HG03159 (cell line): ENCODE measurements around the gene JKAMP.
A peak's percentile ranks its signal among the peaks of the same experiment; 100 is the strongest.
"Not testable (repeated sequence)": the region's sequence is repeated elsewhere in the genome, so short reads cannot be mapped to it uniquely, and the experiment has no call there.

ENCODE experiments used
- ATAC-seq: cut with Tn5 transposase; IDR thresholded peaks from one replicate; pipeline ENCODE4 v1.9.1; 2021; ENCODE audit warnings: mild to moderate bottlenecking, moderate library complexity; ENCODE audit not compliant: unreplicated experiment

Gene JKAMP, protein sequence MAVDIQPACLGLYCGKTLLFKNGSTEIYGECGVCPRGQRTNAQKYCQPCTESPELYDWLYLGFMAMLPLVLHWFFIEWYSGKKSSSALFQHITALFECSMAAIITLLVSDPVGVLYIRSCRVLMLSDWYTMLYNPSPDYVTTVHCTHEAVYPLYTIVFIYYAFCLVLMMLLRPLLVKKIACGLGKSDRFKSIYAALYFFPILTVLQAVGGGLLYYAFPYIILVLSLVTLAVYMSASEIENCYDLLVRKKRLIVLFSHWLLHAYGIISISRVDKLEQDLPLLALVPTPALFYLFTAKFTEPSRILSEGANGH

DNA sequence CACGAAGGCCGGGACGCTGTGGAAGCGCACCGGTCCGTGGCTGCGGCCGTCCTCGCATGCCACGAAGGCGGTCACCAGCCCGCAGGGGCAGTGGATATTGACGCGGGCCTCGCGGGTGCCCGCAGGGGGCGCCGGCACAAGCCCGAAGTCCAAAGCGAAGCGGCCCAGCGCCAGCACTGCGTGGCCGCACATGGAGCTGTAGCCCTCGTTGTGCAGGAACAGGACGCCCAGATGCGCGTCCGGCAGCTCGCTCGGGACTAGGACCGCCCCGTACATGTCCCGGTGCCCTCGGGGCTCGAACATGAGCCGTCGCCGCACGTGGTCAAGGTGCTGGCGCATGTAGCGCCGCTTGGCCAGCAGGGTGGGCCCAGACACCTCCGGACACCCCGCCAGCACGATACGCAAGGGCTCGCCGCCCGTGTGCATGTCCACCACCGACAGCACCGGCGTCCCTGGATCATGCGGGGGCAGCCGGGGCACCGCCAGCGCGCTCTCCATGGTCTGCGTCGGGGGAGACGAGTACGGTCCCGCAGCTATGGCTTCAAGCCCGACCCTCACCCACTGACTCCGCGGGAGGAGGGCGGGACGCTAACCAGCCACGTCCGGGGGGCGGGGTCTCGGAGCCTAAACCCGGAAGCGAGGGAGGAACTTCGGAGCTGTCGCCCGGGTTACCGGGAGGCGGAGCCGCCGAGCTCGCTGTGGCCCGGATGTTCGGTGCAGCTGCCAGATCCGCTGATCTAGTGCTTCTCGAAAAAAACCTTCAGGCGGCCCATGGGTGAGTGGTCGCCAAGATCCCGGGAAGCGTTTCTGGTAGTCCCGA, at the start of gene JKAMP, which contains the start of gene L3HYPDH:
Gene JKAMP (plus strand): TSS at position 699 of the 820 bp plus-strand sequence. CDS start 73 bp downstream, at position 772.
Gene L3HYPDH (minus strand): TSS at position 590 of the 820 bp plus-strand sequence. CDS start 92 bp downstream, at position 498.
- ATAC-seq, result peak; percentile 87

DNA sequence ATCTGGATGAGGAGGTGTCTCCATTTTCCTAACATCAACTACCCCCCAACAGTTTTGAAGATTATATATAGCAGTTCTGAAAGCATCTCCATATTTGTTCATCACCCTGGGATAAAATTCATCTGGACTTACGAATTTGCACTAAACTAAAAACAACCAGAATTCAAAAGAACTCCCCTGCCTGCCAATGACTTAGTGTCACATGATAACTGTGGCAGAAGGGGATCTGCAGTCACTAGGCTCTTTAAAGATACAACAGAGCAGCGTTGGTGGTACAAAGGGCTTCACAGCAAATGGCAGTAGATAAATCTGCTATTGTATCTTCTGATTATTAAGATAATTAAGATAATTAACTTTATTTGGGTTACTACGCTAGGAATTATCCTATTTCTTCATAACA, 49.2 kb upstream of the JKAMP start:
- no peak for ATAC-seq

DNA sequence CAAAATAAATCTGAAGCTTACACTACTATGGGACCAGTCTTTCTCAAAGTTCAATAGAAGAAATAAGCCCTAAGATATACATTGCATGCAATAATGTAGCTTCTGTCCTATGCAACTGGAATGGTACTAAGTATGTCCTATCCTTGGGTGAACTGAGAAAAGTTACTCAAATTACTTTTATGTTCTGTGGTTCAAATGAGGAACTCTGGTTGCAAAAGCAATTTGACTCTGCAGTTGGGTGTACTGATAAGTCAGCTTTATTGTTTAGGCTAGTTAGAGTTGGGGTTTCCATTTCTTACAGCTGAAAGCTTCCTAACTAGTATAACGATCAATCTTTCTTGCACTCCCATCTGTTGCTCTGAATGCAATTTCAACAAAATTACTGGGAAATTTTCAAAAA, 48.3 kb upstream of the JKAMP start:
- no peak for ATAC-seq

DNA sequence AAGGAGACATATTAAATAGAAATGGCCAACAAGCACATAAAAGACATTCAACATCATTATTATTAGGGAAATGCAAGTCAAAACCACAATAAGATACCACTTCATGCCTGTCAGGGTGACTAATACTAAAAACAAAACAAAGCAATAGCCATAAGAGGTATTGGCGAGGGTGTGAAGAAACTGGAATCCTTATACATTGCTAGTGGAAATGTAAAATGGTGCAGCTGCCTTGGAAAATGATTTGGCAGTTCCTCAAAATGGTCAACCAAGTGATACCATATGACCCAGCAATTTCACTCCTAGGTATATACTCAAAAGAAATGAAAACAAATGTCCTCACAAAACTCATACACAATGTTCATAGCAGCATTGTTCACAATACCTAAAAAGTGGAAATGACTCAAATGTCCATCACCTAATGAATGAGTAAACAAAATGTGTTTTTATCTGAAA, 46.1 kb upstream of the JKAMP start:
- no peak for ATAC-seq

DNA sequence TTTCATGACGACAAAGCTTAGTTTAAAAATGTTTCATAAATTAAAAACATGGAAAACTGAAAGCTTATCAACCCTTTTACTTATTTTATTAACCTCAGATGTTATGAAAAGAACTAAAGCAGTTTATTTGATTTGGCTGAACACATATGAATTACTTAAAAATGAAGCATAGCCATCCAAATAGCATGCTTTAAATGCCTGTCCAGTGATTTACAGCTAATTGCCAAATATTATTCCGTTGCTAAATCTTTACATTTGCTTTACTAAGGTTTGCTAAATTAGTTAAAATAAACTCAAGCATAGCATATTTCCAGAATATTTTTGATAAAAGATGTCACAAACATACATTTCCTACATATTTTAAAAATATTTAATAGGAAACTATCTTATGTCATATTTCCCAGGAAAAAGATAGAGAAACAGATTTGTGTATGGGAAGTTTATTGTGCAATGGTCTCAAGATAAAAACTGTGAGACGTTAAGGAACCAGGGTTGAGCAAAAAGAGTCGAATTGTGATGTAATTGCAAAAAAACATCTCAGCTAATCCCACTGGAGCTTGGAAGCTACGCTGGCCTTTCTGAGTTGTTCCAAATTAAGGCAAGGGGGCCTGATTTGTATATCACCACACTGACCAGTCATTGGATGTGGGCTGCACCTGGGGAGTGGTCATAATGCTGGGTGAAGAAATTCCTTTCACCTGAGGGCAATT, 44.9 kb upstream of the JKAMP start:
- no peak for ATAC-seq

DNA sequence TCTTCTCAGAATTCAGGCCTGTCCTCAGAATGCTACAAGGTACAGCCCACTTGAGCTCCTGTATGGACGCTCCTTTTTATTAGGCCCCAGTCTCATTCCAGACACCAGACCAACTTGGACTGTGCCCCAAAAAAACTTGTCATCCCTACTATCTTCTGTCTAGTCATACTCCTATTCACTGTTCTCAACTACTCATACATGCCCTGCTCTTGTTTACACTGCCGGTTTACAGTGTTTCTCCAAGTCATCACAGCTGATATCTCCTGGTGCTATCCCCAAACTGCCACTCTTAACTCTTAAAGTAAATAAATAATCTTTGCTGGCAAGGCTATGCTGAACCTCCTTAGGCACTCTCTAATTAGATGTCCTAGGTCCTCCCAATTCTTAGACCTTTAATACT, 35.6 kb upstream of the JKAMP start:
- ATAC-seq, result not testable (repeated sequence)

DNA sequence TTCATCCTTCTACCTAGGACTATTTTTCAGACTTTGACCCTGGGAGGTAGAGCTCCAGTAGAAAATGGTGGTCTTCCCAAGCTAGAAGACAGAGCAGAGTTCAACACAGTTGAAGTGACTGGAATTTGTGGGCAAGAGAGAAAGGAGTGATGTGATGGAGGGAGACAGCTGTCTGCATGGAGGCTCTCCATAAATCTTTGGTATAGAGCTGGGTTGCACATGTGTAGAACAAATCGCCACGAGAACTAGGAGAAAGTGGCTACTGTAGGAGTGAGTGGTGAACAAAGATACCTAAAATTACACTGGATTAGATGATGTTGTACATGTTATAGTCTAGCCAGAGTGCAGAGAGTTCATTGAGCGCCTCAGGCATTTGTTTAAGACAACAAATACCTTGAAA, 33.6 kb upstream of the JKAMP start:
- no peak for ATAC-seq

DNA sequence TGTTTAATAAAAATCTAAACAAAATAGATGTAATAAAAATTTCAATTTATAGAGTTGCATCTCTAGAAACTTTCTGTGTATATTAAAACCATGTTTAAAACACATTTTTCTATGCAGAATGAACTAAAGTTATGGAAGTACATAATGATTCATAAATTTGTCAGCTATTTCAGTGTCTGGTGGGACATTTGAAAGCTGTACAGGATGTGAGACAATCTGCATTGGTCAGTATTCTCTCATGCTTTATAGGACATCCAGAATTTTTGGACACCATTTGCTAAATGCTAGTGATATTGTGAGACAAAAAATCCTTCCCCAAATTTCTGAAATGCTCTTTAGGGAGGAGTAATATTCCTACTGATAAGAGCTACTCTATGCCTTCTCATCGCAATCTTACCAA, 32.5 kb upstream of the JKAMP start:
- ATAC-seq, result no peak

DNA sequence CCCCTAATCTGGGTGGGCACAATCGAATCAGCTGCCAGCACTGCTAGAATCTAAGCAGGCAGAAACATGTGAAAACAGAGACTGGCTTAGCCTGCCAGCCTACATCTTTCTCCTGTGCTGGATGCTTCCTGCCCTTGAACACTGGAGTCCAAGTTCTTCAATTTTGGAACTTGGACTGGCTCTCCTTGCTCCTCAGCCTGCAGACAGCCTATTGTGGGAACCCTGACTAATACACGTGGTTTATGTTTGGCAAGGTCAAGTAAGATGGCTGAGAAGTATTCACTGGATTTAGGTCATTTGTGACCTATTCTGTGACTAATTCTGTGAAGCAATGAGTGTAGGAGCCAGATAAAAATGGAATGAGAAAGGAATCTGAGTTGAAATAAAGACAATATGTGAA, 30.2 kb upstream of the JKAMP start:
- no peak for ATAC-seq

DNA sequence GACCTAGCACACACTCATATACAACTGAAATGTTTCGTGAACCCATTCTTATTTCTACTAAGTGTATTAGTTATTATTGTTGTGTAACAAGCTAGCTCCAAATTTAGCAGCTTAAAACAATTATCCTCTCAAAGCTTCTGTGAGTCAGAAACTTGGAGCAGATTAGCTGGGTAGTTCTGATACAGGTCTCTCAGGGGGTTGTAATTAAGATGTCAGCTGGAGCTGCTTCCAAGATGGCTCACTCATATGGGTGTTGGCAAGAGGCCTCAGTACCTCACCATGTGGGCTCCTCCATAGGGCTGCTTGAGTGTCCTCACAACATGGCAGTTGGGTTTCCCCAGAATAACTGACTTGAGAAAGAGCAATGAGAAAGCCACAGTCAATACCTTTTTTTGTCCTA, 28.9 kb upstream of the JKAMP start:
- ATAC-seq, result no peak

DNA sequence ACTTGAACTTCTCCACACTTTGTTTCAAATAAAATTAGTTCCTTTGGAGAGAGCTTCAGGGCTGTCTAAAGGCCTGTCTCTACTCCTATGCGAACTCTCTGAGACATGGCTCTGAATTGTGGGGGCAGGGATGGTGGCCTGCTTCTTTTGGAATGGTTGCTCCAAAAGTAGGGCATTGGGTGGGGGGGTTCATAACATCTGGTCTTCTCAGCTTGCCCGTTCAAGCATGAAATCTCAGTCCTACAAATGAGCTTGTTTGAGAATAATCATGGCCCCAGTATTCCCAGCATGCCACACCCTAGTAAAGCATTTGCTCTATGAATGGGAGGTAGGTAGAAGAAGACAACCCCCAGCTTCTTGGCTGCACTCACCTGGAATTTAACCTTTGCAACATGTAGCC, 25.8 kb upstream of the JKAMP start:
- ATAC-seq, result no peak

DNA sequence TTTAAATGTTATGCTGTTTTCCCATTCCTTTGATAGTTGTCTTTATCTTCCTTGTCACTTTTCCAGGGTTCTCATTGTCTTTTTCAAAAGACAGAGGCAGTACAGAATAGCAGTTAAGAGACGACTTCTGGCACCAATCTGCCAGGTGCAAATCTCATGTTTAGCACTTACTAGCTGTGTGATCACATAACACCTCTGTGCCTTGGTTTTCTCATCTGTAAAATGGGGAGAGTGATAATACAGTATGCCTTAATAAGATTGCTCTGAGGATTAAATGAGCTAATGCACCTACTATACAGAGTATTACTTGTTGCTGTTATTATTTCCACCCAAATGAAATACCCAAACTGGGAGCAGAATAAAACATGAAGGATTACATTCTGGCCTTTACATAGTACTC, 23.9 kb upstream of the JKAMP start:
- no peak for ATAC-seq

DNA sequence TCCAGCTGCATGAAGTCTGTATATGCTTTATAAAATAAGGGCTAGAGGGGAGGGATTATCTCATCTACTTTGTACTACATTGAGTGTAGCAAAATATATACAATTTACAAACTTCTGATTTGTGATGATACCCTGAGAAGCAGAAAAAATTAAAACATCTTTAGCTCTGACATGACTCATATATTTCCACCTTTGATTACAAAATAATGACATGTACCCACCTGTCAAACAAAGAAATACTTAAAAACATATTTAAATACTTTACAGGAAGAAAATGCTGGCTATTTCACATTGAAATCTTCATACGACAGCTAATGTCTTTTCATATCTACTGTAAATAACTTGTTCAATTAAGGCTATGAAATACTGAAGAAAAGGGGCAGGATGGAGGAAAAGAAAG, 22.4 kb upstream of the JKAMP start:
- no peak for ATAC-seq

DNA sequence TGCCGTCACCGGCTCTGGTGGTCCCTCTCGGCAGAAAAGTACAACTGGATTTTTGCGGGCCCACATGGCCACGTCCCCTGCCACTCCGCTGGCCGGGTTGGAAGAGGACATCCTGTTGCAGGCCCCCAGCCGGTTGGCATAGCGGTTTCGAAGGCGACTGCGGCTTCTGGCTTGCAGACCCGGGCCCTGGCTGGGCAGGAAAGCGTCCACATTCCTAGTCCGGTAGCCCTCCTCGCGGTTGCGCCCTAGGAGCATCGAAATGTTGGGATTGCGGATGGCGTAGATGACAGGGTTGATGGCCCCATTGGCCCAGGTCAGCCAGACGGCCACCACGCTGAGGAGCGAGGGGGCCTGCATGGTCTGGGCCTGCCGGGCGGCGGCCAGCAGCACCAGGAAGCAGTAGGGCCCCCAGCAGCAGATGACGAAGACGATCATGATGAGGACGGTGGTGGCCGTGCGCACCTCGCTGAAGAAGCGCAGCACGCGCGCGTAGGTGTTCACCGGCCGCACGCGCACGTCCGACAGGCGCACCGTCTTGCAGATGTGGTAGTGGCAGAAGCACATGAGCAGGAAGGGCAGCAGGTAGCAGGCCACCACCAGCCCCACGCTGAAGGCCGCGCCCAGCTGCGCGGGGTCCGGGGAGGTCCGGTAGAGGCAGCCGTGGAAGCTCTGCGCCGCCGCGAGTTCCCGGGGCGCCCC, 20.4 kb upstream of the JKAMP start:
- peak; percentile 18 for ATAC-seq

DNA sequence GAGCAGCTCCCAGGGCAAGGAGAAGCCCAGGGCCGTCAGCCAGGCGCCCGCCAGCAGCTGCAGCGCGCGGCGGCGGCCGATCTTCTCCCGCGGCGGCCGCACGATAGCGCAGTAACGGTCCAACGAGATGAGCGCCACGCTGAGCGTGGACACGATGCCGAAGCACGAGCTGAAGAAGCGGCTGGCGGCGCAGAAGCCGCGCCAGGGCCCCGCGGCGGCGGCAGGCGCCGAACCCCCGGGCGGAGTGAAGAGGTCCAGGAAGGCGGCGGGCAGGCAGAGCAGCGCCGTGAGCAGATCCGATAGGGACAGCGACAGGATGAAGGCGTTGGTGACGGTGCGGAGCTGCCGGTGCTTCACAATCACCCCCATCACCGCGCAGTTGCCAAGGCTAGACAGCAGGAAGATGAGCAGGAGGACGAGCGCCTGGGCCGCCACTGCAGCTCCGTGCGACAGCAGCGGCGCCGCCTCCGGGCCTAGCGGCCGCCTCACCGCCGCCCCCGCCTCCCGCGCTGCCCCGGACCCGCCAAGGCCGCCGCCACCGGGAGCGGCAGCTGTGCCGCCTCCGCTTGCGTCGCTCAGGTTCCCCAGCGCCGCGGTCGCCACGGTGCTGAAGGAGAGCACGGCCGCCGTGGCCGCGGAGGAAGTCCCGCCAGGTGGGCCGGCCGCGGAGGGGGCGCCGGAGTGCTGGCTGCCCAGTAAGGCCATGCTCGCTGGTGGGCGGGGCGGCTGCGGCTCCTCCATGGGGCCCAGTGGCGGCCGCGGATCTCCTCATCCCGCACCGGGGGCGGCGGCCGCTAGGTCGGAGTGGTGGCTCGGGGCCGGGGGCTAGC, 19.6 kb upstream of the JKAMP start:
- ATAC-seq, result peak; percentile 63

DNA sequence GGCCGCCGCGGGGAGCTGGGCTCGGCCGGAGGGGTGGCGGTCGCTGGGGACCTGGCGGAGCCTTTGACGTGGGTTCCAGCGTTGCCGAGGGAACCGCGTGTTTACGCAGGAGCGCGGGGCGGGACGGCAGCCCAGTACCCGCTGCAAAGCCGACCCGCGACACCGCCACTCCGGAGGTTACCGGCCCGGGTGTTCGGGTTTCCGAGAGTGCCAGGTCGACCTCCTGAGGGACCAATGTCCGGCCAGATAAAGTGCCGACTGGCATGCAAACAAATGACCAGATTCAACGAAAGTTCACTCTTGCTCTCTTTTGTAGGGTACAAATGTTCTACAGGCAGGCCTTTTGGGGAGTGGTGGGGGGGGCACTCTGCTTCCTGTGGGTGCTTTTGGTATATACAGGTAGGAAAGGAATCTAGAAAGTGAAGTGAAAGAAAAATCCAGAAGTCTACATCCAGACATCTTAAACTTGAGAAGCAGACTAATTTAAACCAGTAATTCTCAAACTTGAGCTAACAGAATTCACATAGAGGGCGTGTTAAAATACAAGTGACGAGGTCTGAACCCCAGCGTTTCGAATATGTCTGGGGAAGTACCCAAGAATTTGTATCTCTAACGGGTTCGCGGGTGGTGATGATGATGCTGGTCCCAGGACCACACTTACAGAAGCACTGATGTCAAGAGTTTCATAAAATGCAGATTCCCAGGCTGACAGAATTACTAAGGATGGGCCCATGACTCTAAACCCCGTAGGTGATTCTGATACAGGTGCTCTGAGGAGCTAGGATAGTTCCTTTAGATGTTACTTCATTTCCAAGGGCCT, 18.8 kb upstream of the JKAMP start, which contains the start of gene GPR135:
Gene GPR135 (minus strand): TSS at position 65 of the 820 bp plus-strand sequence. CDS start 154 bp downstream, outside the sequence.
- ATAC-seq, result peak; percentile 40

DNA sequence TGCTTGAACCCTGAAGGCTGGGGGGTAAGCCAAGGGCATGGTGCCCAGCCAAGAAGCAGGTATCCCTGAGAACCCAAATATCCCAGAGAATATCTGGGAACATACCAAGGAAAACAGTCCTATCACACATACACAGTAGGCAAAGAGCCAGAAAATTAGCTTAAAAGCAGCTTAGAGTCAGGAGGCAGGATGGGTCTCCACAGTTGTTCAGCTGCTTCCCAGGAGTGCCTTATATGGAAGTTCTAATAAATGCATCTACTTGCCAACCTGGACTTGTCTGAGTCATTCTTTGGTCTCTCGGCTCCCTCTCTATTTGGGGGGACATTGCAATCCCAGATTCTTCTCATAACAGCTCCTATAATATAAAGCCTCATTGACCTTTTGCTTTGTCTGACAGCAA, 10.1 kb upstream of the JKAMP start:
- ATAC-seq, result no peak

DNA sequence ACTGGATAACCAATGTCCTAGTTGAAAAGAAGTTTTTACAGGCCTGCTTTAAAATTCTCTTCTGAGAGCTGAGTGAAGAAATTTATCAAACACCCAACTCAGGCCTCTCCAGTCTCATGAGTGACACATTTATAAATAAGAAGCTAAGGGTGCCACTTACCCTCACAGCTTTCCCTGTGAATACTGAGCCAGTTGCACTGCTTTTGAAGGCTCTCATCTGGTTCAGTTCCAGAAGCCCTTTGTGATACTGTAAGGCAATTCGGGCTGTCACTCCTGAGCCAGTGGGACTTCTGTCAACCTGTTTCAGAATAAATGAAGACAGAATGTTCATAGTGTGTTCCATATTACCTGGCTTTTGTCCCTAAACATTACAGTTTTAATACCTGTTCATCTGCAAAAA, 8.6 kb upstream of the JKAMP start:
- no peak for ATAC-seq

DNA sequence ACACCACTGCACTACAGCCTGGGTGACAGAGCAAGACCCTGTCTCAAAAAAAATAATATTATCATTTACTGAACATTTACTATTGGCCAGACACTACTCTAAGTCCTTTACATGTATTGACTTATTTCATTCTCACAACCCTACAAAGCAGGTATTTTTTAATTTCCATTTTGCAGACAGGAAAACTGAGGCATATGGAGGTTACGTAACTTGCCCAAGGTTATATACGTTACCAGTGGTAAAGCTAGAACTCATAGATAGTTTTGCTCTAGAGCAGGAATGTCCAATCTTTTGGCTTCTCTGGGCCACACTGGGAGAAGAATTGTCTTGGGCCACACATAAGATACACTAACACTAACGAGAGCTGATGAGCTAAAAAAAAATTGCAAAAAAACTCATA, 5.8 kb upstream of the JKAMP start:
- ATAC-seq, result no peak
